HG03025 (cell line): ENCODE results near the gene CMPK2.

Experiments used
- ATAC-seq: cut with Tn5 transposase; IDR thresholded peaks from one replicate; pipeline ENCODE4 v1.9.1; 2021; ENCODE audit warnings: mild to moderate bottlenecking, moderate library complexity; ENCODE audit not compliant: unreplicated experiment, low FRiP score

CMPK2 gene

GRCh38 chr2:6814869-6815268 lies 50.8 kb downstream of the CMPK2 start:
- ATAC-seq, result no peak

GRCh38 chr2:6814312-6814711 lies 51.4 kb downstream of the CMPK2 start:
- no peak for ATAC-seq

- no peak for ATAC-seq
Observed at GRCh38 chr2:6813573-6813972, 52.1 kb downstream of the CMPK2 start.

- no peak for ATAC-seq
Observed at GRCh38 chr2:6812857-6813530, 52.7 kb downstream of the CMPK2 start.

GRCh38 chr2:6810961-6811360 lies 54.7 kb downstream of the CMPK2 start:
- no peak for ATAC-seq

- ATAC-seq, result no peak
Observed at GRCh38 chr2:6808426-6808825, 57.3 kb downstream of the CMPK2 start.

- ATAC-seq, result no peak
Observed at GRCh38 chr2:6806604-6807003, 59.1 kb downstream of the CMPK2 start.

GRCh38 chr2:6800553-6800952 lies 65.2 kb downstream of the CMPK2 start:
- ATAC-seq, result no peak
